Activated T-helper 1 cell treated with Interleukin-2 at 50 U/mL for 16 hours (primary cell): ENCODE data around the gene RPS6KB2.
"Not testable (repeated sequence)": the region's sequence is repeated elsewhere in the genome, so short reads cannot be mapped to it uniquely, and the experiment has no call there.

Experiments
- DNase-seq: peaks from one replicate; pipeline ENCODE4 v3.0.0-alpha.2; 2020; ENCODE audit warnings: low read depth

Gene RPS6KB2

GRCh38 chr11:67466962-67467771 is 38.9 kb downstream of the RPS6KB2 start:
- no peak for DNase-seq

GRCh38 chr11:67468056-67468455 is 39.8 kb downstream of the RPS6KB2 start:
- no peak for DNase-seq

GRCh38 chr11:67468456-67468758 is 40.1 kb downstream of the RPS6KB2 start:
- no peak for DNase-seq

GRCh38 chr11:67468759-67469507 is 40.6 kb downstream of the RPS6KB2 start, which contains the start of gene TMEM134:
TMEM134 (minus strand) TSS chr11:67469251; CDS start chr11:67469192, 59 bp downstream.
- peak; percentile 91 for DNase-seq

- no peak for DNase-seq
Observed at GRCh38 chr11:67469508-67469811, 41.2 kb downstream of the RPS6KB2 start.

GRCh38 chr11:67470337-67471002 is 42.2 kb downstream of the RPS6KB2 start:
- no peak for DNase-seq

GRCh38 chr11:67472882-67473281 is 44.6 kb downstream of the RPS6KB2 start:
- no peak for DNase-seq

- not testable (repeated sequence) for DNase-seq
Observed at GRCh38 chr11:67476692-67477091, 48.4 kb downstream of the RPS6KB2 start.

- not testable (repeated sequence) for DNase-seq
Observed at GRCh38 chr11:67477344-67478050, 49.2 kb downstream of the RPS6KB2 start.

- no peak for DNase-seq
Observed at GRCh38 chr11:67482275-67482826, 54.1 kb downstream of the RPS6KB2 start.

- peak; percentile 94 for DNase-seq
Observed at GRCh38 chr11:67482827-67483798, 54.8 kb downstream of the RPS6KB2 start, which contains the start of gene AIP. AIP (plus strand) TSS chr11:67483026; CDS start chr11:67483159, 133 bp downstream.

GRCh38 chr11:67483831-67484665 is 55.8 kb downstream of the RPS6KB2 start:
- no peak for DNase-seq

GRCh38 chr11:67484847-67485311 is 56.6 kb downstream of the RPS6KB2 start:
- no peak for DNase-seq
